Thoracic aorta (tissue), 2 donors: ENCODE results near the gene ZNF93. TPM values are rescaled to one million over a fixed set of nuclear protein-coding genes. Genes with fewer than 3 reads are reported as not detected.
"Not testable (repeated sequence)": the region's sequence is repeated elsewhere in the genome, so short reads cannot be mapped to it uniquely, and the experiment has no call there.

Experiments
- ATAC-seq: fragments of 150-250 bp; one replicate; pipeline ENCODE4 v1.8.0; 2017; ENCODE audit warnings: low read depth; ENCODE audit not compliant: insufficient number of reproducible peaks, low FRiP score
- DNase-seq: peaks from one replicate; pipeline ENCODE4 v3.0.0-alpha.2; 2020; ENCODE audit warnings: low spot score
- H3K27ac ChIP-seq, 2 donors: fragments of 200-600 bp; sonication (generic); 1 replicate in 1 of 2; 2 replicates in 1 of 2; pipeline ENCODE4 v1.5.1; 2016; ENCODE audit warnings: mild to moderate bottlenecking in 2 of 2, moderate library complexity in 2 of 2
- H3K27me3 ChIP-seq: fragments of 200-600 bp; sonication (generic); replicated peaks from 2 replicates; pipeline ENCODE4 v1.6.0; 2016; ENCODE audit warnings: mild to moderate bottlenecking; ENCODE audit not compliant: insufficient read depth
- H3K36me3 ChIP-seq: fragments of 200-600 bp; sonication (generic); one replicate; pipeline ENCODE4 v1.5.1; 2016
- H3K4me1 ChIP-seq, 2 donors: fragments of 200-600 bp; sonication (generic); 1 replicate in 1 of 2; 2 replicates in 1 of 2; pipeline versions ENCODE4 v1.5.1 to v1.6.0; 2016; ENCODE audit warnings: low read depth in 2 of 2, mild to moderate bottlenecking in 1 of 2; ENCODE audit not compliant: control insufficient read depth in 1 of 2
- H3K4me3 ChIP-seq: fragments of 200-600 bp; sonication (generic); 2 replicates; pipeline ENCODE4 v1.5.1; 2016; ENCODE audit warnings: mild to moderate bottlenecking
- H3K9me3 ChIP-seq: fragments of 200-600 bp; sonication (generic); 2 replicates; pipeline ENCODE4 v1.5.1; 2016
- CTCF ChIP-seq: fragments of 200-600 bp; sonication (generic); IDR thresholded peaks from one replicate; pipeline ENCODE4 v1.5.1; 2019; ENCODE audit warnings: antibody characterized with exemption
- total RNA-seq, 2 donors: library from RNA; depleted of rRNA; stranded (reverse); fragments of >200 nt; gene quantifications; one replicate each; pipeline versions ENCODE4 v1.1.0 to v1.2.3, GENCODE V29; 2016

ZNF93 gene
- total RNA-seq, 2 donors from 2014 or later = 3.0 to 11.6 TPM

GRCh38 chr19:19948800-19949199 is 48.1 kb downstream of the ZNF93 start:
- no peak overlapping the region for H3K27ac ChIP-seq
- no peak overlapping the region for H3K4me3 ChIP-seq
- no peak for DNase-seq
- no peaks in the 10 kb centered on the region for H3K4me1 ChIP-seq
- no peak for ATAC-seq
- H3K9me3 ChIP-seq = no peaks in the 10 kb centered on the region
- no peaks in the 10 kb centered on the region for H3K27me3 ChIP-seq
- TF ChIP-seq CTCF = no peak
- H3K36me3 ChIP-seq = no peaks in the 10 kb centered on the region

DNA sequence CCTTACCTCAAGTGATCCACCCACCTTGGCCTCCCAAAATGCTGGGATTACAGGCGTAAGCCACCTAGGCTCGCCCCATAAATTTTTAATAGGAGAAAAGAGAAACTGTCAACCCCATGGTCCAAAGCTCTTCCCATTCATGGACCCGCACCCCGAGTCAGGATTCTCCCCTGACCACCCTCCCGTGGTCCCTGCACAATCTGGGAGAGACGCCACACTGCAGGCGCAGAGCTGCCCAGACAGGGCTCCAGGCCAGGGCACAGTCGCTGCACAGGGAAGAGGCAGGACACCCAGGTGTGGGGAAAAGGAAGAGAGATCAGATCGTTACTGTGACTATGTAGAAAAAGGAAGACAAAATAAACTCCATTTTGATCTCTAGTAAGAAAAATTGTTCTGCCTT is 54.5 kb downstream of the ZNF93 start:
- ATAC-seq (no peak), DNase-seq (no peak)
- no peak overlapping the region for H3K4me3 ChIP-seq
- no peaks in the 10 kb centered on the region for H3K36me3 ChIP-seq
- TF ChIP-seq CTCF = no peak
- H3K27me3 ChIP-seq = no peaks in the 10 kb centered on the region
- no peak overlapping the region for H3K27ac ChIP-seq
- no peaks in the 10 kb centered on the region for H3K9me3 ChIP-seq
- peaks cover 0 to 3% of the 10 kb centered on the region in 2 donors for H3K4me1 ChIP-seq

- DNase-seq (no peak), ATAC-seq (no peak)
- Histone ChIP-seq H3K4me3 (no peak overlapping the region), H3K4me1 (peaks cover 0 to 3% of the 10 kb centered on the region in 2 donors), H3K27ac (no peak overlapping the region), H3K9me3 (no peaks in the 10 kb centered on the region), H3K27me3 (no peaks in the 10 kb centered on the region), H3K36me3 (no peaks in the 10 kb centered on the region)
- TF ChIP-seq CTCF = no peak
Measured at GRCh38 chr19:19956434-19957075, 55.8 kb downstream of the ZNF93 start.

DNA sequence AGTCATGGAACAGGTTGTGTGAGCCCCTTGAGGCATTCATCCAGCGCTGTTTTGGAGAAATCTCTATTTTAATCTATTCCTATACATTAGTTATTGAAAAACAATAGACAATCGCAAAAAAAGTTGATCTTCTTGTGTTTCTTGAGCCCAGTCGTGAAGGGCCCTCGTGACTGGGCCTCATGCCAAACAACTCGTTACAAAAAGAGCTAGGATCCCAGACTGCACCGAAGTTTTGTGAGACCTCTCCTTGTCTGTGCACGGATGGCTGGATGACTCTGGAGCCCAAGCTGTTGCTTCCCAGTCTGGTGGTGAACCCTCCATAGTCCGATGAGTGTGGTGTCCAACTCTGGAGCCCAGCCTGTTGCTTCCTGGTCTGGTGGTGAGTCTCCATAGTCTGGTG is 57.0 kb downstream of the ZNF93 start:
- H3K27me3 ChIP-seq, H3K9me3 ChIP-seq, H3K4me1 ChIP-seq, H3K27ac ChIP-seq, H3K4me3 ChIP-seq, DNase-seq, ATAC-seq, H3K36me3 ChIP-seq: not testable (repeated sequence)

DNA sequence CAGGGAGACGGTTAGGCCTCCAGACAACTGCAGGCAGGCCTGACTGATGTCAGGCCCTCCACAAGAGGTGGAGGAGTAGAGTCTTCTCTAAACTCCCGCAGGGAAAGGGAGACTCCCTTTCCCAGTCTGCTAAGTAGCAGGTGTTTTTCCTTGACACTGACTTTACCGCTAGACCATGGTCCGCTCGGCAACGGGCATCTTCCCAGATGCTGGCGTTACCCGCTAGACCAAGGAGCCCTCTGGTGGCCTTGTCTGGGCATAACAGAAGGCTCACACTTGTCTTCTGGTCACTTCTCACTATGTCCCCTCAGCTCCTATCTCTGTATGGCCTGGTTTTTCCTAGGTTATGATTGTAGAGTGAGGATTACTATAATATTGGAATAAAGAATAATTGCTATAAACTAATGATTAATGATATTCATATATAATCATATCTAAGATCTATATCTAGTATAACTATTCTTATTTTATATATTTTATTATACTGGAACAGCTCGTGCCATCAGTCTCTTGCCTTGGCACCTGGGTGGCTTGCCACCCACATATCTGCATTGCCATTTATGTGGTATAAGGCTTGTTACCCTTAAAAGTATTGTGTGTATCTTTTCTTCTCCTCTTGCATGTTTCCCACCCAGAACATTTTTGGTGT is 58.5 kb downstream of the ZNF93 start:
- not testable (repeated sequence) for ATAC-seq, H3K9me3 ChIP-seq, H3K27me3 ChIP-seq, H3K36me3 ChIP-seq, DNase-seq, H3K27ac ChIP-seq, H3K4me1 ChIP-seq
- H3K4me3 ChIP-seq = peak overlapping the region; percentile 51
- peak; percentile 76 for TF ChIP-seq CTCF
